ENCODE data around the gene TOMM34. TPM values are rescaled to one million over a fixed set of nuclear protein-coding genes. Genes with fewer than 3 reads are reported as not detected.

TOMM34 gene
- total RNA-seq, 2 donors from 2014 or later: 16.5 to 29.9 TPM

GRCh38 chr20:44894959-44895358 is 65.2 kb downstream of the TOMM34 start:
- TF ChIP-seq, protein P1, sequence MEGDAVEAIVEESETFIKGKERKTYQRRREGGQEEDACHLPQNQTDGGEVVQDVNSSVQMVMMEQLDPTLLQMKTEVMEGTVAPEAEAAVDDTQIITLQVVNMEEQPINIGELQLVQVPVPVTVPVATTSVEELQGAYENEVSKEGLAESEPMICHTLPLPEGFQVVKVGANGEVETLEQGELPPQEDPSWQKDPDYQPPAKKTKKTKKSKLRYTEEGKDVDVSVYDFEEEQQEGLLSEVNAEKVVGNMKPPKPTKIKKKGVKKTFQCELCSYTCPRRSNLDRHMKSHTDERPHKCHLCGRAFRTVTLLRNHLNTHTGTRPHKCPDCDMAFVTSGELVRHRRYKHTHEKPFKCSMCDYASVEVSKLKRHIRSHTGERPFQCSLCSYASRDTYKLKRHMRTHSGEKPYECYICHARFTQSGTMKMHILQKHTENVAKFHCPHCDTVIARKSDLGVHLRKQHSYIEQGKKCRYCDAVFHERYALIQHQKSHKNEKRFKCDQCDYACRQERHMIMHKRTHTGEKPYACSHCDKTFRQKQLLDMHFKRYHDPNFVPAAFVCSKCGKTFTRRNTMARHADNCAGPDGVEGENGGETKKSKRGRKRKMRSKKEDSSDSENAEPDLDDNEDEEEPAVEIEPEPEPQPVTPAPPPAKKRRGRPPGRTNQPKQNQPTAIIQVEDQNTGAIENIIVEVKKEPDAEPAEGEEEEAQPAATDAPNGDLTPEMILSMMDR (IDR thresholded peaks at IDR 0.05): no peak
- no peak for DNase-seq
- Histone ChIP-seq H3K27me3 (no peaks in the 10 kb centered on the region), H3K9me3 (no peaks in the 10 kb centered on the region), H3K27ac (no peak overlapping the region), H3K4me1 (peaks cover 23% of the 10 kb centered on the region), H3K9ac (ENCODE audit: low read depth in 2 of 2, low read length in 2 of 2) (no peak overlapping the region), H3K36me3 (no peaks in the 10 kb centered on the region), H3K4me3 (no peak overlapping the region)
- intact Hi-C loops (cut with DNase I): loop anchor here (10.0 kb wide), 1 partner anchor 60 kb away; no protein-coding TSS in a partner anchor

Other genes starting within 250 kb of the TOMM34 start
- 1 to 10 TPM in 1 of 2 donors, under 1 TPM in 1; 0.84 to 2.9 TPM for gene CCN5, start 245.0 kb downstream of the TOMM34 start, total RNA-seq
- under 1 TPM; 0.21 to 0.27 TPM for gene KCNK15, start 214.5 kb downstream of the TOMM34 start, total RNA-seq
- under 1 TPM; 0.64 to 0.74 TPM for gene RIMS4, start 149.9 kb downstream of the TOMM34 start, total RNA-seq
- gene YWHAB, start 74.7 kb downstream of the TOMM34 start, total RNA-seq: 100 to 1,000 TPM; 256 to 282 TPM
- gene PABPC1L, start 50.3 kb downstream of the TOMM34 start, total RNA-seq: 10 to 100 TPM; 11.5 to 36.3 TPM
- 10 to 100 TPM; 28.9 to 29.9 TPM for gene STK4, start 6.1 kb upstream of the TOMM34 start, total RNA-seq
- under 1 TPM in 1 of 2 donors, not detected in 1; 0.17 TPM for gene KCNS1, start 140.7 kb upstream of the TOMM34 start, total RNA-seq
- not detected for gene WFDC5, start 154.8 kb upstream of the TOMM34 start, total RNA-seq
- gene WFDC12, start 164.1 kb upstream of the TOMM34 start, total RNA-seq: not detected
- gene PI3, start 214.5 kb upstream of the TOMM34 start, total RNA-seq: 100 to 1,000 TPM in 1 of 2 donors, 10 to 100 TPM in 1; 93.4 to 262 TPM
- gene SEMG1, start 246.6 kb upstream of the TOMM34 start, total RNA-seq: 1 to 10 TPM in 1 of 2 donors, under 1 TPM in 1; 0.42 to 1.0 TPM